SK-N-SH (cell line): Measurements from ENCODE around the gene DNAH3. TPM values are rescaled to one million over a fixed set of nuclear protein-coding genes. Genes with fewer than 3 reads are reported as not detected.

ENCODE experiments used
- CTCF ChIA-PET: fragments of 300-600, 350-600 bp; formaldehyde crosslinking; extraction: SDS; loops from one replicate; lab custom pipeline; 2021; lab: Yijun Ruan, JAX
- POLR2A ChIA-PET: fragments of 350-600 bp; sonication (Branson Sonifier 250); formaldehyde crosslinking; extraction: SDS; loops from one replicate; lab custom pipeline; 2020; ENCODE audit warnings: antibody characterized with exemption, inconsistent platforms; lab: Yijun Ruan, JAX
- DNase-seq: peaks from one replicate; pipeline ENCODE4 v3.0.0; 2012
- H2AFZ ChIP-seq: fragments of 200-600 bp; sonication (generic); 2 replicates; pipeline ENCODE4 v1.8.1; 2016; ENCODE audit warnings: antibody characterized with exemption, mild to moderate bottlenecking, low read depth
- H3F3A ChIP-seq: fragments of 200-600 bp; sonication (generic); replicated peaks from 2 replicates; pipeline ENCODE3; 2016; ENCODE audit warnings: antibody characterized with exemption, mild to moderate bottlenecking; ENCODE audit not compliant: insufficient read depth
- H3K27ac ChIP-seq, 2 experiments: fragments of 200-500 bp in 1 of 2; fragments of 200-600 bp in 1 of 2; sonication (Bioruptor generic) in 1 of 2; sonication (generic), shearing (Covaris generic) in 1 of 2; 2 replicates each; pipeline versions ENCODE4 v1.5.1 to v1.6.1; 2014 to 2016; ENCODE audit warnings: low read depth in 2 of 2, inconsistent platforms in 1 of 2, low read length in 1 of 2, mild to moderate bottlenecking in 1 of 2, mixed read lengths in 1 of 2
- H3K27me3 ChIP-seq: fragments of 200-600 bp; sonication (generic), shearing (Covaris generic); 2 replicates; pipeline ENCODE4 v1.6.1; 2016; ENCODE audit warnings: mixed run types; ENCODE audit not compliant: insufficient read depth
- H3K36me3 ChIP-seq, 2 experiments: fragments of 200-500 bp in 1 of 2; fragments of 200-600 bp in 1 of 2; sonication (Bioruptor generic) in 1 of 2; sonication (generic) in 1 of 2; replicated peaks in 1 of 2; 2 replicates each; pipeline versions ENCODE3 to v1.5.1; 2014 to 2016; ENCODE audit warnings: low read length in 1 of 2, mild to moderate bottlenecking in 1 of 2; ENCODE audit not compliant: insufficient read depth in 2 of 2, control insufficient read depth in 1 of 2
- H3K4me1 ChIP-seq, 2 experiments: fragments of 200-500 bp in 1 of 2; fragments of 200-600 bp in 1 of 2; sonication (Bioruptor generic) in 1 of 2; sonication (generic), shearing (Covaris generic) in 1 of 2; 2 replicates each; pipeline versions ENCODE4 v1.5.1 to v1.6.1; 2014 to 2016; ENCODE audit warnings: low read depth in 1 of 2, low read length in 1 of 2, mixed run types in 1 of 2; ENCODE audit not compliant: insufficient read depth in 2 of 2, control insufficient read depth in 1 of 2
- H3K4me2 ChIP-seq: fragments of 200-600 bp; sonication (generic), shearing (Covaris generic); 2 replicates; pipeline ENCODE4 v1.6.1; 2017; ENCODE audit warnings: mixed run types
- H3K4me3 ChIP-seq, 2 experiments: fragments of 200-500 bp in 1 of 2; fragments of 200-600 bp in 1 of 2; sonication (Bioruptor generic) in 1 of 2; sonication (generic), shearing (Covaris generic) in 1 of 2; 2 replicates each; pipeline versions ENCODE4 v1.5.1 to v1.8.1; 2014 to 2016; ENCODE audit warnings: low read depth in 2 of 2, inconsistent platforms in 1 of 2, low read length in 1 of 2, mild to moderate bottlenecking in 1 of 2, mixed read lengths in 1 of 2, moderate library complexity in 1 of 2
- H3K79me2 ChIP-seq: fragments of 200-600 bp; sonication (generic); 2 replicates; pipeline ENCODE4 v1.8.1; 2017; ENCODE audit warnings: mild to moderate bottlenecking; ENCODE audit not compliant: insufficient read depth
- H3K9ac ChIP-seq: fragments of 200-600 bp; sonication (generic); 2 replicates; pipeline ENCODE4 v1.6.1; 2017; ENCODE audit warnings: mixed run types
- H3K9me2 ChIP-seq: fragments of 200-600 bp; sonication (generic); 2 replicates; pipeline ENCODE4 v1.6.1; 2017; ENCODE audit warnings: mixed run types
- H3K9me3 ChIP-seq: fragments of 200-600 bp; sonication (generic); 2 replicates; pipeline ENCODE4 v1.6.1; 2017; ENCODE audit warnings: mixed run types, mild to moderate bottlenecking, moderate library complexity
- H4K20me1 ChIP-seq: fragments of 200-600 bp; sonication (generic); 2 replicates; pipeline ENCODE4 v1.6.1; 2017; ENCODE audit warnings: mild to moderate bottlenecking, mixed run types; ENCODE audit not compliant: insufficient read depth
- CHD2 ChIP-seq: fragments of 150-350 bp; IDR thresholded peaks from 2 replicates; pipeline ENCODE4 v1.6.1; 2018; ENCODE audit warnings: low read length; ENCODE audit not compliant: partially characterized antibody
- ELF1 ChIP-seq: IDR thresholded peaks from 2 replicates; pipeline ENCODE4 v1.4.0; 2012
- EZH2phosphoT487 ChIP-seq: fragments of 200-600 bp; sonication (generic); IDR thresholded peaks from 2 replicates; pipeline ENCODE4 v1.6.1; 2017; ENCODE audit warnings: low read depth, mixed run types, mild to moderate bottlenecking, antibody characterized with exemption, moderate library complexity, borderline replicate concordance
- FOSL2 ChIP-seq: IDR thresholded peaks from 2 replicates; pipeline ENCODE4 v1.4.0; 2012; ENCODE audit warnings: low read depth, mild to moderate bottlenecking, moderate library complexity, borderline replicate concordance
- FOXM1 ChIP-seq: IDR thresholded peaks from 2 replicates; pipeline ENCODE4 v1.4.0; 2012; ENCODE audit warnings: low read depth, mild to moderate bottlenecking
- GABPA ChIP-seq: IDR thresholded peaks from 2 replicates; pipeline ENCODE4 v1.4.0; 2012; ENCODE audit warnings: low read depth, mild to moderate bottlenecking
- GATA2 ChIP-seq: sonication (generic); formaldehyde crosslinking; IDR thresholded peaks from 2 replicates; pipeline ENCODE4 v1.5.0; 2020; ENCODE audit warnings: mild to moderate bottlenecking, missing genetic modification reagents
- JUND ChIP-seq: IDR thresholded peaks from 2 replicates; pipeline ENCODE4 v1.4.0; 2012
- MEF2A ChIP-seq: IDR thresholded peaks from 2 replicates; pipeline ENCODE4 v1.4.0; 2012; ENCODE audit warnings: low read depth, borderline replicate concordance
- NFIC ChIP-seq: IDR thresholded peaks from 2 replicates; pipeline ENCODE4 v1.4.0; 2012; ENCODE audit warnings: borderline replicate concordance
- RXRA ChIP-seq: IDR thresholded peaks from 2 replicates; pipeline ENCODE4 v1.4.0; 2012; ENCODE audit warnings: low read depth, mild to moderate bottlenecking, borderline replicate concordance
- TCF12 ChIP-seq: IDR thresholded peaks from 2 replicates; pipeline ENCODE4 v1.4.0; 2012
- TEAD4 ChIP-seq: IDR thresholded peaks from 2 replicates; pipeline ENCODE4 v1.4.0; 2012; ENCODE audit warnings: mild to moderate bottlenecking, borderline replicate concordance; ENCODE audit not compliant: insufficient read depth
- WGBS: methylation state at CpG from one replicate; pipeline ENCODE4 v1.1.6; 2017; ENCODE audit warnings: low lambda C conversion rate; 5-methylcytosine and 5-hydroxymethylcytosine counted together
- polyA plus RNA-seq, 3 experiments: library from polyadenylated mRNA; depleted of rRNA; stranded (reverse); fragments of >200 nt; gene quantifications; 2 replicates each; pipeline ENCODE4 v1.2.3, GENCODE V29; 2012
- TF ChIP-seq, protein P1 (sequence below): IDR thresholded peaks from 2 replicates; pipeline ENCODE4 v1.4.0; 2012; ENCODE audit warnings: low read depth, borderline replicate concordance
- TF ChIP-seq, protein P2 (sequence below): IDR thresholded peaks from 2 replicates; pipeline ENCODE4; 2012
- TF ChIP-seq, protein P3 (sequence below): fragments of 200-600 bp; sonication (generic); IDR thresholded peaks from 2 replicates; pipeline ENCODE4 v1.6.1; 2017; ENCODE audit warnings: antibody characterized with exemption, mild to moderate bottlenecking, moderate library complexity

The DNAH3 gene
- polyA plus RNA-seq, 1 of the 3 experiments (the other 2 are of a cell fraction): not detected

DNA sequence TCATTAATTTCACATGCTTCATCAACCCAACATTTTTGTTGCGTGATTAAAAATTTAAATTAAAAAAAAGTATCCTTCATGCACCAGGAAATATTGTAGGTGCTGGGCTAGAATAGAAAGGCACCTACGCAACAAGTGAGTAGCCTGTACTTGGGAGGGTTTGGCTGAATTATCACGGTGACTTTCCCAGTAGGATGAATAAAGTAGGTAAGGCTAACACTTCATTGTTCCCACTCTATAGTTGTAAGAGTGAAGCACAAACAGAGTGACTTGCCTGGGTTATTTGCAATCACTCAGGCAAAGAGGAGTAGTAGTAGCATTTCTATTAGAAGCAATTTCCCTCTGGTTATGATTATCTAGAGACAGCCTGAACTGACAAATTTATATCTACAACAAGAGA is 62.5 kb downstream of the DNAH3 start:
- Histone ChIP-seq H3F3A (no peaks in the 10 kb centered on the region), H3K27me3 (no peaks in the 10 kb centered on the region; the same call in 1 of the 2 replicates), H3K79me2 (no peaks in the 10 kb centered on the region), H3K4me3 (no peak overlapping the region), H3K27ac (no peak overlapping the region), H3K4me1 (no peaks in the 10 kb centered on the region), H3K9me3 (no peaks in the 10 kb centered on the region; the same call in 1 of the 2 replicates), H2AFZ (no peak overlapping the region), H4K20me1 (no peaks in the 10 kb centered on the region), H3K36me3 (no peaks in the 10 kb centered on the region), H3K9ac (no peak overlapping the region), H3K9me2 (no peaks in the 10 kb centered on the region), H3K4me2 (no peak overlapping the region)
- no peak for DNase-seq
- ChIA-PET CTCF (interaction anchor here (1.0 kb wide), 1 partner anchor 9 kb away, joined by 3 read pairs; no protein-coding TSS in a partner anchor), POLR2A (no interaction called here)
- TF ChIP-seq NFIC: no peak
- TF ChIP-seq EZH2phosphoT487: no peak
- no peak for TF ChIP-seq FOXM1
- no peak for TF ChIP-seq RXRA
- no peak for TF ChIP-seq GABPA
- TF ChIP-seq, protein P1, sequence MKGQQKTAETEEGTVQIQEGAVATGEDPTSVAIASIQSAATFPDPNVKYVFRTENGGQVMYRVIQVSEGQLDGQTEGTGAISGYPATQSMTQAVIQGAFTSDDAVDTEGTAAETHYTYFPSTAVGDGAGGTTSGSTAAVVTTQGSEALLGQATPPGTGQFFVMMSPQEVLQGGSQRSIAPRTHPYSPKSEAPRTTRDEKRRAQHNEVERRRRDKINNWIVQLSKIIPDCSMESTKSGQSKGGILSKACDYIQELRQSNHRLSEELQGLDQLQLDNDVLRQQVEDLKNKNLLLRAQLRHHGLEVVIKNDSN: no peak
- no peak for TF ChIP-seq TEAD4
- TF ChIP-seq, protein P2, sequence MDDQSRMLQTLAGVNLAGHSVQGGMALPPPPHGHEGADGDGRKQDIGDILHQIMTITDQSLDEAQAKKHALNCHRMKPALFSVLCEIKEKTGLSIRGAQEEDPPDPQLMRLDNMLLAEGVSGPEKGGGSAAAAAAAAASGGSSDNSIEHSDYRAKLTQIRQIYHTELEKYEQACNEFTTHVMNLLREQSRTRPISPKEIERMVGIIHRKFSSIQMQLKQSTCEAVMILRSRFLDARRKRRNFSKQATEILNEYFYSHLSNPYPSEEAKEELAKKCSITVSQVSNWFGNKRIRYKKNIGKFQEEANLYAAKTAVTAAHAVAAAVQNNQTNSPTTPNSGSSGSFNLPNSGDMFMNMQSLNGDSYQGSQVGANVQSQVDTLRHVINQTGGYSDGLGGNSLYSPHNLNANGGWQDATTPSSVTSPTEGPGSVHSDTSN: no peak
- TF ChIP-seq JUND: no peak
- no peak for TF ChIP-seq GATA2 (CRISPR knock-in tag)
- no peak for TF ChIP-seq MEF2A
- TF ChIP-seq TCF12: no peak
- TF ChIP-seq FOSL2: no peak
- no peak for TF ChIP-seq CHD2
- TF ChIP-seq, protein P3, sequence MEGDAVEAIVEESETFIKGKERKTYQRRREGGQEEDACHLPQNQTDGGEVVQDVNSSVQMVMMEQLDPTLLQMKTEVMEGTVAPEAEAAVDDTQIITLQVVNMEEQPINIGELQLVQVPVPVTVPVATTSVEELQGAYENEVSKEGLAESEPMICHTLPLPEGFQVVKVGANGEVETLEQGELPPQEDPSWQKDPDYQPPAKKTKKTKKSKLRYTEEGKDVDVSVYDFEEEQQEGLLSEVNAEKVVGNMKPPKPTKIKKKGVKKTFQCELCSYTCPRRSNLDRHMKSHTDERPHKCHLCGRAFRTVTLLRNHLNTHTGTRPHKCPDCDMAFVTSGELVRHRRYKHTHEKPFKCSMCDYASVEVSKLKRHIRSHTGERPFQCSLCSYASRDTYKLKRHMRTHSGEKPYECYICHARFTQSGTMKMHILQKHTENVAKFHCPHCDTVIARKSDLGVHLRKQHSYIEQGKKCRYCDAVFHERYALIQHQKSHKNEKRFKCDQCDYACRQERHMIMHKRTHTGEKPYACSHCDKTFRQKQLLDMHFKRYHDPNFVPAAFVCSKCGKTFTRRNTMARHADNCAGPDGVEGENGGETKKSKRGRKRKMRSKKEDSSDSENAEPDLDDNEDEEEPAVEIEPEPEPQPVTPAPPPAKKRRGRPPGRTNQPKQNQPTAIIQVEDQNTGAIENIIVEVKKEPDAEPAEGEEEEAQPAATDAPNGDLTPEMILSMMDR: no peak
- no peak for TF ChIP-seq ELF1
- WGBS: 38% methylated on average over 3 of the region's 3 CpGs
